HCT116 (cell line): ENCODE data around the gene TNIK. TPM values are rescaled to one million over a fixed set of nuclear protein-coding genes. Genes with fewer than 3 reads are reported as not detected.

Source experiments
- ATAC-seq: fragments of 200-7000 bp; cut with Tn5 transposase; 2 replicates; pipeline ENCODE4 v1.9.1; 2020; ENCODE audit warnings: mild to moderate bottlenecking, moderate library complexity
- BruUV-seq: library from RNA; stranded (reverse); fragments of 400-500 nt; replicated peaks from 2 replicates; lab custom pipeline; 2021; lab: Mats Ljungman, UMichigan
- CTCF ChIA-PET: fragments of 300-600 bp; sonication (Branson Sonifier 250); formaldehyde crosslinking; loops from one replicate; lab custom pipeline; 2021; ENCODE audit warnings: antibody characterized with exemption; lab: Charles Lee
- POLR2A ChIA-PET: fragments of 300-600, 350-600 bp; sonication (Branson Sonifier 250); formaldehyde crosslinking; loops from one replicate; lab custom pipeline; 2021; ENCODE audit warnings: antibody characterized with exemption; lab: Charles Lee
- RAD21 ChIA-PET, 2 experiments: fragments of 300-600 bp; sonication (Branson Sonifier 250); formaldehyde crosslinking; loops; one replicate each; lab custom pipeline; 2023; ENCODE audit warnings: low total read pairs in 2 of 2; ENCODE audit not compliant: uncharacterized antibody in 2 of 2, unreplicated experiment in 2 of 2, low non-redundant PET in 1 of 2; lab: Charles Lee
- DNase-seq: peaks from one replicate; pipeline ENCODE4 v3.0.0-alpha.2; 2010; ENCODE audit warnings: low read depth, low spot score
- H2AFZ ChIP-seq: fragments of 200-600 bp; shearing (Covaris generic), sonication (generic); 2 replicates; pipeline ENCODE4 v1.6.1; 2017; ENCODE audit warnings: low read depth, mixed run types, mixed read lengths, antibody characterized with exemption, low read length; ENCODE audit not compliant: poor library complexity, severe bottlenecking
- H3K27ac ChIP-seq: 2 replicates; pipeline ENCODE4 v1.5.1; 2012; ENCODE audit warnings: low read depth, low read length
- H3K27me3 ChIP-seq: fragments of 200-600 bp; sonication (generic); 2 replicates; pipeline ENCODE4 v1.6.1; 2016; ENCODE audit warnings: mixed run types, low read length, mixed read lengths; ENCODE audit not compliant: insufficient read depth
- H3K36me3 ChIP-seq, 2 experiments: fragments of 200-500 bp in 1 of 2; fragments of 200-600 bp in 1 of 2; sonication (Bioruptor generic) in 1 of 2; sonication (generic) in 1 of 2; 2 replicates each; pipeline versions ENCODE4 v1.5.1 to v1.6.1; 2014 to 2016; ENCODE audit warnings: low read length in 2 of 2, inconsistent platforms in 1 of 2, mixed read lengths in 1 of 2, mixed run types in 1 of 2; ENCODE audit not compliant: insufficient read depth in 2 of 2, control insufficient read depth in 1 of 2
- H3K4me1 ChIP-seq, 2 experiments: fragments of 200-600 bp in 1 of 2; sonication (generic) in 1 of 2; 2 replicates each; pipeline versions ENCODE4 v1.5.1 to v1.6.1; 2012 to 2017; ENCODE audit warnings: low read length in 2 of 2, inconsistent platforms in 1 of 2, mild to moderate bottlenecking in 1 of 2, mixed read lengths in 1 of 2, mixed run types in 1 of 2, moderate library complexity in 1 of 2; ENCODE audit not compliant: insufficient read depth in 2 of 2, control insufficient read depth in 1 of 2
- H3K4me2 ChIP-seq: fragments of 200-600 bp; sonication (generic); 2 replicates; pipeline ENCODE4 v1.6.1; 2017; ENCODE audit warnings: mixed run types, low read length, mixed read lengths
- H3K4me3 ChIP-seq, 2 experiments: fragments of 200-600 bp in 1 of 2; sonication (generic) in 1 of 2; replicated peaks in 1 of 2; 2 replicates each; pipeline ENCODE4 v1.5.1; 2011 to 2016; ENCODE audit warnings: low read length in 2 of 2, control low read depth in 1 of 2, low read depth in 1 of 2, mild to moderate bottlenecking in 1 of 2, mixed read lengths in 1 of 2, mixed run types in 1 of 2
- H3K79me2 ChIP-seq: fragments of 200-600 bp; sonication (generic); 2 replicates; pipeline ENCODE4 v1.6.1; 2017; ENCODE audit warnings: mild to moderate bottlenecking, mixed run types, low read length, moderate library complexity, mixed read lengths; ENCODE audit not compliant: insufficient read depth
- H3K9ac ChIP-seq: fragments of 200-600 bp; sonication (generic); 2 replicates; pipeline ENCODE4 v1.6.1; 2016; ENCODE audit warnings: low read length, mixed read lengths
- H3K9me2 ChIP-seq: fragments of 200-600 bp; sonication (generic), shearing (Covaris generic); 2 replicates; pipeline ENCODE4 v1.6.1; 2017; ENCODE audit warnings: mixed run types, mild to moderate bottlenecking, moderate library complexity; ENCODE audit not compliant: insufficient read depth
- H3K9me3 ChIP-seq, 2 experiments: fragments of 200-500 bp in 1 of 2; fragments of 200-600 bp in 1 of 2; sonication (Bioruptor generic) in 1 of 2; sonication (generic) in 1 of 2; 2 replicates each; pipeline ENCODE4 v1.6.1; 2014 to 2017; ENCODE audit warnings: low read length in 2 of 2, mixed read lengths in 2 of 2, inconsistent platforms in 1 of 2, low read depth in 1 of 2, mild to moderate bottlenecking in 1 of 2, mixed run types in 1 of 2, moderate library complexity in 1 of 2; ENCODE audit not compliant: control insufficient read depth in 1 of 2, insufficient read depth in 1 of 2
- H4K20me1 ChIP-seq: fragments of 200-600 bp; sonication (generic), shearing (Covaris generic); 2 replicates; pipeline ENCODE4 v1.6.1; 2017; ENCODE audit warnings: mixed run types, mild to moderate bottlenecking, moderate library complexity; ENCODE audit not compliant: insufficient read depth
- CBX3 ChIP-seq: IDR thresholded peaks from 2 replicates; pipeline ENCODE4 v1.6.1; 2012; ENCODE audit warnings: low read depth
- CTCF ChIP-seq, 3 experiments: fragments of 200-600 bp in 1 of 3; sonication (generic) in 1 of 3; IDR thresholded peaks in 2 of 3; conservative IDR thresholded peaks in 1 of 3; 2 replicates each; pipeline ENCODE4 v1.5.1; 2012 to 2017; ENCODE audit warnings: low read depth in 2 of 3, low read length in 2 of 3, antibody characterized with exemption in 1 of 3, borderline replicate concordance in 1 of 3, control low read depth in 1 of 3, mild to moderate bottlenecking in 1 of 3, mixed read lengths in 1 of 3, mixed run types in 1 of 3, moderate library complexity in 1 of 3; ENCODE audit not compliant: insufficient read depth in 1 of 3
- EGR1 ChIP-seq: IDR thresholded peaks from 2 replicates; pipeline ENCODE4 v1.6.1; 2012; ENCODE audit warnings: low read depth
- EZH2 ChIP-seq: fragments of 200-600 bp; sonication (generic); IDR thresholded peaks from 2 replicates; pipeline ENCODE4 v1.6.1; 2017; ENCODE audit warnings: antibody characterized with exemption, mixed run types
- EZH2phosphoT487 ChIP-seq: fragments of 200-600 bp; IDR thresholded peaks from 2 replicates; pipeline ENCODE4 v1.6.1; 2018; ENCODE audit warnings: antibody characterized with exemption, borderline replicate concordance
- FOSL1 ChIP-seq: IDR thresholded peaks from 2 replicates; pipeline ENCODE4 v1.6.1; 2012; ENCODE audit warnings: low read depth
- JUND ChIP-seq: IDR thresholded peaks from 2 replicates; pipeline ENCODE4 v1.6.1; 2012
- POLR2A ChIP-seq: IDR thresholded peaks from 2 replicates; pipeline ENCODE4 v1.7.0; 2011; ENCODE audit warnings: borderline replicate concordance; ENCODE audit not compliant: insufficient read depth, insufficient read length; ENCODE audit errors: extremely low read depth
- POLR2AphosphoS5 ChIP-seq: IDR thresholded peaks from 2 replicates; pipeline ENCODE4 v1.6.1; 2011; ENCODE audit warnings: mild to moderate bottlenecking, low read depth, low read length, moderate library complexity
- RAD21 ChIP-seq: IDR thresholded peaks from 2 replicates; pipeline ENCODE4 v1.6.1; 2012; ENCODE audit warnings: low read depth, mild to moderate bottlenecking
- SP1 ChIP-seq: IDR thresholded peaks from 2 replicates; pipeline ENCODE4 v1.6.1; 2012; ENCODE audit warnings: low read depth
- SRF ChIP-seq: IDR thresholded peaks from 2 replicates; pipeline ENCODE4 v1.6.1; 2012; ENCODE audit warnings: low read depth
- YY1 ChIP-seq: IDR thresholded peaks from 2 replicates; pipeline ENCODE4 v1.6.1; 2011; ENCODE audit warnings: low read length, low read depth, moderate library complexity, mild to moderate bottlenecking; ENCODE audit not compliant: insufficient replicate concordance; ENCODE audit errors: extremely low read depth
- ZNF274 ChIP-seq: fragments of 200-500 bp; sonication (Bioruptor generic); IDR thresholded peaks from 2 replicates; pipeline ENCODE4 v1.6.1; 2014; ENCODE audit warnings: mild to moderate bottlenecking, low read depth, low read length, inconsistent platforms
- intact Hi-C: fragments of 100-400 bp; cut with micrococcal nuclease; formaldehyde crosslinking; loops from 2 replicates; pipeline ENCODE4 v1.10.0; 2022
- total RNA-seq: library from RNA; stranded (reverse); gene quantifications from one replicate; pipeline ENCODE4 v1.2.1, GENCODE V29; 2021; ENCODE audit not compliant: unreplicated experiment
- TF ChIP-seq, protein P1 (sequence below): IDR thresholded peaks from 2 replicates; pipeline ENCODE4 v1.6.1; 2012
- TF ChIP-seq, protein P2 (sequence below): IDR thresholded peaks from 2 replicates; pipeline ENCODE4 v1.6.1; 2011; ENCODE audit warnings: mild to moderate bottlenecking, low read length, moderate library complexity; ENCODE audit not compliant: insufficient replicate concordance; ENCODE audit errors: extremely low read depth

The TNIK gene
- total RNA-seq, 1 experiment from 2014 or later = 24.1 TPM

- Histone ChIP-seq H3K27me3 (no peaks in the 10 kb centered on the region), H4K20me1 (no peaks in the 10 kb centered on the region), H2AFZ (no peak overlapping the region), H3K4me3 (no peak overlapping the region), H3K79me2 (no peaks in the 10 kb centered on the region)
- intact Hi-C loops = no loop called here
- RAD21 ChIA-PET = no interaction called here
- CTCF ChIA-PET = no interaction called here
- POLR2A ChIA-PET = no interaction called here
- TF ChIP-seq SP1 = no peak
- no peak for TF ChIP-seq FOSL1
- TF ChIP-seq, protein P1, sequence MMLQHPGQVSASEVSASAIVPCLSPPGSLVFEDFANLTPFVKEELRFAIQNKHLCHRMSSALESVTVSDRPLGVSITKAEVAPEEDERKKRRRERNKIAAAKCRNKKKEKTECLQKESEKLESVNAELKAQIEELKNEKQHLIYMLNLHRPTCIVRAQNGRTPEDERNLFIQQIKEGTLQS = no peak
- TF ChIP-seq, protein P2, sequence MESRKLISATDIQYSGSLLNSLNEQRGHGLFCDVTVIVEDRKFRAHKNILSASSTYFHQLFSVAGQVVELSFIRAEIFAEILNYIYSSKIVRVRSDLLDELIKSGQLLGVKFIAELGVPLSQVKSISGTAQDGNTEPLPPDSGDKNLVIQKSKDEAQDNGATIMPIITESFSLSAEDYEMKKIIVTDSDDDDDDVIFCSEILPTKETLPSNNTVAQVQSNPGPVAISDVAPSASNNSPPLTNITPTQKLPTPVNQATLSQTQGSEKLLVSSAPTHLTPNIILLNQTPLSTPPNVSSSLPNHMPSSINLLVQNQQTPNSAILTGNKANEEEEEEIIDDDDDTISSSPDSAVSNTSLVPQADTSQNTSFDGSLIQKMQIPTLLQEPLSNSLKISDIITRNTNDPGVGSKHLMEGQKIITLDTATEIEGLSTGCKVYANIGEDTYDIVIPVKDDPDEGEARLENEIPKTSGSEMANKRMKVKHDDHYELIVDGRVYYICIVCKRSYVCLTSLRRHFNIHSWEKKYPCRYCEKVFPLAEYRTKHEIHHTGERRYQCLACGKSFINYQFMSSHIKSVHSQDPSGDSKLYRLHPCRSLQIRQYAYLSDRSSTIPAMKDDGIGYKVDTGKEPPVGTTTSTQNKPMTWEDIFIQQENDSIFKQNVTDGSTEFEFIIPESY = no peak
- TF ChIP-seq EZH2phosphoT487 = no peak
- TF ChIP-seq EZH2 = no peak
- no peak for TF ChIP-seq JUND
- TF ChIP-seq, all 23 proteins: peak for 0
- DNase-seq (no peak), ATAC-seq (no peak)
- Histone ChIP-seq H3K27ac (no peak overlapping the region), H3K9ac (no peak overlapping the region), H3K9me2 (no peaks in the 10 kb centered on the region), H3K36me3 (peaks cover 0 to 3% of the 10 kb centered on the region in 2 experiments; a peak in 2 of 4 replicates), H3K4me1 (no peaks in the 10 kb centered on the region), H3K4me2 (no peak overlapping the region), H3K9me3 (no peaks in the 10 kb centered on the region)
- no TSS peak for BruUV-seq
Observed at GRCh38 chr3:171066206-171066605, 394.0 kb downstream of the TNIK start.

DNA sequence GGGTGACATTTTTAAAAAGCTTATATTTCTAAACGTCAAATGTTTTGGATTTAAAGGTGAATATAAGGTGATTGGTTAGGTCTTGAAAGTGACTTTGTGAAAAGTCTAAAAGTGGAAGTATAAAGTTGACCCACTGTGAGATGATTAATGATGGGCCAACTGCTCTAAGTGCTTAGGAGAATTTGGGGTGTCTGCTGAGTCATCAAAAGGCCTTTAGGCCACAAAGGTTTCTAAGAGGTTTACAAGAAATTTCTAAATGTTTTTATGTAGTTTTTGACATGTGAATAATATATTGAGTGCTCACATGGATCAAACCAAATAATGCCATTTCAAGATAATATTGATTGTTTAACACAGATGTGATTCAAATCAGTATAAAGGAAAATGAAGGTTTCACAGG lies 394.5 kb downstream of the TNIK start:
- H3K36me3 ChIP-seq = peaks cover 0 to 1% of the 10 kb centered on the region in 2 experiments; a peak in 2 of 4 replicates
- no peak overlapping the region for H2AFZ ChIP-seq
- no peaks in the 10 kb centered on the region for H4K20me1 ChIP-seq
- ATAC-seq (no peak), DNase-seq (no peak)
- no peak overlapping the region for H3K4me3 ChIP-seq
- RAD21 ChIA-PET = no interaction called here
- H3K4me1 ChIP-seq = no peaks in the 10 kb centered on the region
- TF ChIP-seq YY1 (no peak), ZNF274 (no peak), RAD21 (no peak), CTCF (IDR thresholded peaks at IDR 0.05 in 2 of 3, conservative IDR thresholded peaks at IDR 0.05 in 1 of 3; ENCODE audit: borderline replicate concordance in 1 of 3, insufficient read depth in 1 of 3, low read depth in 2 of 3, low read length in 2 of 3) (no peak), EZH2phosphoT487 (no peak), POLR2AphosphoS5 (no peak), SP1 (no peak), FOSL1 (no peak), EZH2 (no peak), SRF (no peak), EGR1 (no peak), CBX3 (no peak), POLR2A (no peak)
- TF ChIP-seq, protein P1 = no peak
- intact Hi-C loops = no loop called here
- no peak overlapping the region for H3K9ac ChIP-seq
- H3K79me2 ChIP-seq = no peaks in the 10 kb centered on the region
- CTCF ChIA-PET = no interaction called here
- POLR2A ChIA-PET = no interaction called here
- H3K27ac ChIP-seq = no peak overlapping the region
- H3K9me2 ChIP-seq = no peaks in the 10 kb centered on the region
- BruUV-seq = no TSS peak
- H3K4me2 ChIP-seq = no peak overlapping the region
- H3K9me3 ChIP-seq = no peaks in the 10 kb centered on the region
- H3K27me3 ChIP-seq = no peaks in the 10 kb centered on the region
